Stimulated activated CD8-positive, alpha-beta memory T cell treated with anti-CD3 and anti-CD28 coated beads, Interleukin-12 subunit alpha, Interleukin-12 subunit beta, amount 100 ng/mL, for 4 hours (primary cell): Measurements from ENCODE around the gene KIF1C.
A peak's percentile ranks its signal among the peaks of the same experiment; 100 is the strongest.

ENCODE experiments used
- DNase-seq: peaks from one replicate; pipeline ENCODE4 v3.0.0-alpha.2; 2020; ENCODE audit warnings: low read depth

KIF1C gene

GRCh38 chr17:4969047-4969550 lies 28.7 kb upstream of the KIF1C start:
- DNase-seq = peak; percentile 18

DNA sequence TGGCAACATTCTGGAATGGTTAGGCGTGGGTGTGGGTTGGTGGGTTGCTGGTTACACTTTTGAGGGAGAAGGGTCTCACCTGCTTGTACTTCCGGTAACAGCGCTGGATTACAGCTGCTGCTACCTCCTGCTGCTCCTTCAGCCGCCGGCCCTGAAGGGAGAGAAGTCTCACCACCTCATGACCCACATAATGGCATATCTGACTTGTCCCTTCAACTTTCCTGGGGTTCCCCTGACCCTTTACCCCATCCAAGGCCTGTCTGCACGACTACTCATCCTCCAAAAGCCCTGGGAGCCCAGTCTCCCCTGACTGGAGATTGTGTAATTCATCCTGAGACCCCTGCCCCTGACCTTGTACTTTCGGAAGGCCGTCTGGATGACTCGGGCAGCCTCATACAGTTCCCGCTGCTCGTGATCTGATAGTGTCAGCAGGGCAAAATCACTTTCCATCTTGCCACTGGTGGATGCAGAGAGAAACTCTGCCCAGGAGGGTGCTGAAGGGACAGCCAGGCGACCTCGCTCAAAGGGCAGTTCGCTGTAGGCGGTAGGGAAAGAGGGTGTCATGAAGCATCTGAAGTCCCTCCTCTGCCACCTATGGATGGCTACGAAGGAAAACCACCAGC lies 28.1 kb upstream of the KIF1C start:
- no peak for DNase-seq

GRCh38 chr17:4970273-4970672 lies 27.5 kb upstream of the KIF1C start:
- no peak for DNase-seq

GRCh38 chr17:4971826-4972225 lies 25.9 kb upstream of the KIF1C start:
- DNase-seq = no peak

DNA sequence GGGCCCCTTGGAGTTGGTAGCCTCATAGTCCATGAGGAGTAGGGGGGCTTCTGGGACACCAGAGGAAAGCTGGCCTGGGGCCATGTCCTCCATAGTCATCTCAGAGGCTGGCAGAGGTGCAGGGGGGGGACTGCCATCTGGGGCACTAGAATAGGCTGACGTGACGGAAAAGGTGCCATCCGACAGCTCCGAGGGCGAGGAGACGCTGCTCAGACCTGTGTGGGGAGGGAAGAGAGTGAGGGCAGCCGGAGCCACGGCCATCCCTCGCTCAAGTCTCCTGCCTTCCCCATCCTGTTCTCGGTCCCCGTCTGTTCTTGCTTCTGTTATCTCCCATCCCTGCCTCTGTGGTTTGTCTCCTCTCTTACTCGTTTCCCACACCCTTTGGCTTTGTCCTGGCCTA lies 25.4 kb upstream of the KIF1C start:
- DNase-seq = no peak

DNA sequence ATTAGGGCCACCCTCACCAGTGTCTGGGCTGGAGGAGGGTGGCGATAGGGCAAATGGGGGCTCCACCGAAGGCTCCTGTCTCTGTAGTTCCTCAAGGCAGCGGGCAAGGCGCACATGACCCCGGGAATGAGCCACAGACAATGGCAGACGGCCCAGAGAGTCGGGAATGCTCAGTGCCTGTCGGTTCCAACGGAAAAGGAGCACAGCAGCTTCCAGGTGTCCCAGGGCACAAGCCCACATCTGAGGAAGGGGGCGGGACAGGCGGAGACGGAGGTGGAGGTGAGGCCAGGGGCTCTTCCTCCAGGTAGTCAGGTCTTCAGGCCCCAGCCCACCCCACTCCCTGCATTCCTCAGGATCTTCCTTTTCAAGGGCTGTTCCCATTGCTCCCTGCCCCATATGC lies 25.0 kb upstream of the KIF1C start:
- DNase-seq = no peak

- DNase-seq = no peak
These were observed 24.3 kb upstream of the KIF1C start for GRCh38 chr17:4973256-4974114.

- DNase-seq = no peak
These were observed 23.6 kb upstream of the KIF1C start for GRCh38 chr17:4974115-4974670.

DNA sequence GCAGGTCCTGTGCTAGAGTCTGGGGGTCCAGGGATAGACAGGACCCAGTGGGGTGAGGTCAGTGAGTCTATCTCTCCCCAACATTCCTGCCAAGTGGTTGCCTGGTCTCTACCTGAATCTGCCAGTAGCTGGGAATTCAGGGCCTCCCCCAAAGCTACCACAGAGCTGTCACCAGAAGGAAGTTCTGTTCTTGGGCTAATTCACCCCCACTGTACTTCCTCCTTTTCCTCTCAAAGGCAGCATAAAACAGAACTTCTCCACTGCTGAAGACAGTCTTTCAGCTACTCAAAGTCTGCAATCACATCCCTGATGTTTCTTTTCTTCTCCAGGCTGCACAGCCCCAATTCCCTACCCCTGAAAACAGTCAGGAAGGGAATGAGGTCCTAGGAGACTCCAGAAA lies 19.0 kb upstream of the KIF1C start:
- DNase-seq = no peak

DNA sequence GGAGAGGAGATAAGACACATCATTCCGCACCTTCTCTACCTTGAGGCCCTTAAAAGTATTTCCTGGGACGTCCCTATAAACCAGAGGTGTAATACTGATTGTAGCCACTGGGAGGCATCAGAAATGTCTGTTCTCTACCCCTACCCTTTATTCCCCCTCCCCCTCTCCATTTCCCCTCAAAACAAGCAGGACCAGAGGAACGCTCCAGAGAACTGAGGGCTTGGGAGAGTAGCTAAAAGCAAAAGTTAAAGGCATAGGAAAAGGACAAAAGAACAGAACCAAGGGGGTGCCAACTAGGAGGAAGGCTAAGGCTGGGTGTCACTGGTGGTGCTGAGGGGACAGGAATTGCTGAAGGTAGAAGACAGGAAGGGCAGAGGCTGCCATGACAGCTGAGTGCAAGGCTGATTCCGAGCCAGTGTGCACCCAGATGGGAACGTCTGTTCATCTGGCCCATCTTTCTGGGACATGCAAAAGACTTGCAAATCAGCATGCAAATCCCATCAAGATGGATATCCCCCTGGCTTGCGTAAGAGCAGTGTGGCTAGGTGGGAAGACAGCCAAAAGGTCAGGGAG lies 17.0 kb upstream of the KIF1C start:
- no peak for DNase-seq

DNA sequence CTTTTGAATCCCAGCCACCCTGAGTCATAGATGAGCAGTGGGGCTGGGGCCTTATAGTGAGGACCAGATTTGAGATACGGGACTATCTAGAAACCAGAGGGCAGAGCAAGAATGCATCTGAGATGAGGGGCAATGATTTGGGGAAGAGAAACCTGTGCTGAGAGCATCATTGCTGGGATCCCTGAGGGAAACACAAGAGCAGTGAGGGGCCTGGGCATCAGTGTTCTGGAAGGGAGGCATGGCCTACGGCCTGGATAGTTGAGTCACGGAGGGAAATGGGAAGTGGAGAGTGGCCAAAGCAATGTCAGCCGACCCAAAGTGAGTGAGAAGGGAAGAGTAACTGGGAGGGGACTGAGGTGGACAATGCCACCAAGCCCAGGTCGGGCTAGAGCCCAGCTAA lies 15.4 kb upstream of the KIF1C start:
- DNase-seq = no peak

- no peak for DNase-seq
These were observed 11.3 kb upstream of the KIF1C start for GRCh38 chr17:4986403-4986802.

- DNase-seq = peak; percentile 79
These were observed 10.6 kb upstream of the KIF1C start, which contains the start of gene CAMTA2 for GRCh38 chr17:4986951-4987766. Gene CAMTA2, minus strand, starts transcription at chr17:4987675. Its CDS starts 1,453 bp downstream, at chr17:4986222.

GRCh38 chr17:4987767-4988567 lies 9.8 kb upstream of the KIF1C start:
- DNase-seq = no peak

- DNase-seq = no peak
These were observed 3.6 kb upstream of the KIF1C start for GRCh38 chr17:4994081-4994595.

- no peak for DNase-seq
These were observed 429 bp downstream of the KIF1C start for GRCh38 chr17:4998027-4998731.

GRCh38 chr17:4998732-4999429 lies 1.1 kb downstream of the KIF1C start:
- no peak for DNase-seq

GRCh38 chr17:4999430-5000093 lies 1.8 kb downstream of the KIF1C start:
- DNase-seq = no peak

GRCh38 chr17:5000237-5000639 lies 2.5 kb downstream of the KIF1C start:
- DNase-seq = no peak
